Measurements from ENCODE around the gene PEX3. TPM values are rescaled to one million over a fixed set of nuclear protein-coding genes. Genes with fewer than 3 reads are reported as not detected.

The PEX3 gene
- total RNA-seq, 1 experiment from 2014 or later: 12.9 TPM

DNA sequence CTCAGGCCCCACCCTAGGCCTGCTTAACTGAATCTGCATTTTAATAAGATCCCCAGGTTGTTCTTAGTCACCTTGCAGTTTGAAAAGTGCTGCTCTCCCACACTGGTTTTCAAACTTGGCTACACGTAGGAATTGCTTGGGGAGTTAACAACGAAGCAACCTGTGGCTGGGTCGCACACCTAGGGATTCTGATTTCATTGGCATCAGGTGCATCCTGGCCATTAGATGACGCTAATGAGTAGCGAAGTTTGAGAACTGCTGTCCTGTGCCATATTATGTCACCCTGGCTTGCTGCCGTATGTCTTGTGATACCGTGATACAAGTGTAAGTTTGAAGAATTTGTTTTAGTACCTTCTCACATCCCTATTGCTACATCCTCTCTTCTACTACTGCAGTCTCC, 89.1 kb downstream of the PEX3 start:
- H3K36me3 ChIP-seq (ENCODE audit: control insufficient read depth in 1 of 2, insufficient read depth in 2 of 2, low read length in 2 of 2): no peaks in the 10 kb centered on the region
- DNase-seq (ENCODE audit: low read depth, low spot score) (no peak), ATAC-seq (no peak)
- H3K9ac ChIP-seq (ENCODE audit: low read length): no peak overlapping the region
- POLR2A ChIA-PET: no interaction called here
- no peaks in the 10 kb centered on the region for H4K20me1 ChIP-seq (ENCODE audit: insufficient read depth)
- no peaks in the 10 kb centered on the region for H3K27me3 ChIP-seq (ENCODE audit: insufficient read depth, low read length)
- intact Hi-C loops (cut with micrococcal nuclease): no loop called here
- no peak for TF ChIP-seq SIN3A (IDR thresholded peaks at IDR 0.05; ENCODE audit: low read depth)
- TF ChIP-seq, protein P1, sequence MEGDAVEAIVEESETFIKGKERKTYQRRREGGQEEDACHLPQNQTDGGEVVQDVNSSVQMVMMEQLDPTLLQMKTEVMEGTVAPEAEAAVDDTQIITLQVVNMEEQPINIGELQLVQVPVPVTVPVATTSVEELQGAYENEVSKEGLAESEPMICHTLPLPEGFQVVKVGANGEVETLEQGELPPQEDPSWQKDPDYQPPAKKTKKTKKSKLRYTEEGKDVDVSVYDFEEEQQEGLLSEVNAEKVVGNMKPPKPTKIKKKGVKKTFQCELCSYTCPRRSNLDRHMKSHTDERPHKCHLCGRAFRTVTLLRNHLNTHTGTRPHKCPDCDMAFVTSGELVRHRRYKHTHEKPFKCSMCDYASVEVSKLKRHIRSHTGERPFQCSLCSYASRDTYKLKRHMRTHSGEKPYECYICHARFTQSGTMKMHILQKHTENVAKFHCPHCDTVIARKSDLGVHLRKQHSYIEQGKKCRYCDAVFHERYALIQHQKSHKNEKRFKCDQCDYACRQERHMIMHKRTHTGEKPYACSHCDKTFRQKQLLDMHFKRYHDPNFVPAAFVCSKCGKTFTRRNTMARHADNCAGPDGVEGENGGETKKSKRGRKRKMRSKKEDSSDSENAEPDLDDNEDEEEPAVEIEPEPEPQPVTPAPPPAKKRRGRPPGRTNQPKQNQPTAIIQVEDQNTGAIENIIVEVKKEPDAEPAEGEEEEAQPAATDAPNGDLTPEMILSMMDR (IDR thresholded peaks at IDR 0.05 in 2 of 3, conservative IDR thresholded peaks at IDR 0.05 in 1 of 3; ENCODE audit: borderline replicate concordance in 1 of 3, insufficient read depth in 1 of 3, low read depth in 2 of 3, low read length in 2 of 3): peak in 1 of 3 experiments; percentile 22; a peak in 1 of 6 replicates
- no peak overlapping the region for H3K4me2 ChIP-seq (ENCODE audit: low read length)
- BruUV-seq (replicated peaks): no TSS peak
- RAD21 ChIA-PET (ENCODE audit: low non-redundant PET in 1 of 2, low total read pairs in 2 of 2, uncharacterized antibody in 2 of 2, unreplicated experiment in 2 of 2): no interaction called here
- CTCF ChIA-PET: no interaction called here
- peaks cover 6 to 15% of the 10 kb centered on the region in 2 experiments; a peak in 3 of 4 replicates for H3K4me1 ChIP-seq (ENCODE audit: control insufficient read depth in 1 of 2, insufficient read depth in 2 of 2, low read length in 2 of 2)
- no peaks in the 10 kb centered on the region for H3K9me3 ChIP-seq (ENCODE audit: control insufficient read depth in 1 of 2, insufficient read depth in 1 of 2, low read depth in 1 of 2, low read length in 2 of 2)
- H3K9me2 ChIP-seq (ENCODE audit: insufficient read depth): no peaks in the 10 kb centered on the region
- no peaks in the 10 kb centered on the region; the same call in 1 of the 2 replicates for H3K79me2 ChIP-seq (ENCODE audit: insufficient read depth, low read length)
- no peak overlapping the region for H3K4me3 ChIP-seq (replicated peaks in 1 of 2; ENCODE audit: low read depth in 1 of 2, low read length in 2 of 2)
- no peak overlapping the region for H2AFZ ChIP-seq (ENCODE audit: low read depth, low read length, poor library complexity, severe bottlenecking)
- H3K27ac ChIP-seq (ENCODE audit: low read depth, low read length): no peak overlapping the region

GRCh38 chr6:143540192-143540591, 89.6 kb downstream of the PEX3 start:
- no peak for DNase-seq (ENCODE audit: low read depth, low spot score)
- no peaks in the 10 kb centered on the region for H3K9me3 ChIP-seq (ENCODE audit: control insufficient read depth in 1 of 2, insufficient read depth in 1 of 2, low read depth in 1 of 2, low read length in 2 of 2)
- no peak overlapping the region for H3K4me2 ChIP-seq (ENCODE audit: low read length)
- no peak overlapping the region for H3K9ac ChIP-seq (ENCODE audit: low read length)
- intact Hi-C loops (cut with micrococcal nuclease): no loop called here
- H3K4me1 ChIP-seq (ENCODE audit: control insufficient read depth in 1 of 2, insufficient read depth in 2 of 2, low read length in 2 of 2): peaks cover 6 to 17% of the 10 kb centered on the region in 2 experiments; a peak in 3 of 4 replicates
- H3K36me3 ChIP-seq (ENCODE audit: control insufficient read depth in 1 of 2, insufficient read depth in 2 of 2, low read length in 2 of 2): no peaks in the 10 kb centered on the region
- no peak for ATAC-seq
- H3K4me3 ChIP-seq (replicated peaks in 1 of 2; ENCODE audit: low read depth in 1 of 2, low read length in 2 of 2): no peak overlapping the region
- H3K27ac ChIP-seq (ENCODE audit: low read depth, low read length): no peak overlapping the region
- no peaks in the 10 kb centered on the region for H4K20me1 ChIP-seq (ENCODE audit: insufficient read depth)
- H2AFZ ChIP-seq (ENCODE audit: low read depth, low read length, poor library complexity, severe bottlenecking): no peak overlapping the region
- no peaks in the 10 kb centered on the region for H3K27me3 ChIP-seq (ENCODE audit: insufficient read depth, low read length)
- ChIA-PET CTCF (no interaction called here), RAD21 (ENCODE audit: low non-redundant PET in 1 of 2, low total read pairs in 2 of 2, uncharacterized antibody in 2 of 2, unreplicated experiment in 2 of 2) (no interaction called here), POLR2A (no interaction called here)
- H3K79me2 ChIP-seq (ENCODE audit: insufficient read depth, low read length): no peaks in the 10 kb centered on the region; the same call in 1 of the 2 replicates
- H3K9me2 ChIP-seq (ENCODE audit: insufficient read depth): no peaks in the 10 kb centered on the region
- BruUV-seq (replicated peaks): no TSS peak
- TF ChIP-seq, protein P1 (IDR thresholded peaks at IDR 0.05 in 2 of 3, conservative IDR thresholded peaks at IDR 0.05 in 1 of 3; ENCODE audit: borderline replicate concordance in 1 of 3, insufficient read depth in 1 of 3, low read depth in 2 of 3, low read length in 2 of 3): no peak
- no peak for TF ChIP-seq ZBTB33 (IDR thresholded peaks at IDR 0.05; ENCODE audit: extremely low read depth, insufficient replicate concordance, low read length)
- TF ChIP-seq CBX3 (IDR thresholded peaks at IDR 0.05; ENCODE audit: low read depth): no peak
- TF ChIP-seq POLR2AphosphoS5 (IDR thresholded peaks at IDR 0.05; ENCODE audit: low read depth, low read length): no peak
- TF ChIP-seq ZFX (IDR thresholded peaks at IDR 0.05): no peak
- no peak for TF ChIP-seq TCF7L2 (IDR thresholded peaks at IDR 0.05; ENCODE audit: borderline replicate concordance, extremely low read depth, insufficient read depth, insufficient read length)
- TF ChIP-seq YY1 (IDR thresholded peaks at IDR 0.05; ENCODE audit: extremely low read depth, insufficient replicate concordance, low read depth, low read length): no peak
- TF ChIP-seq POLR2A (IDR thresholded peaks at IDR 0.05; ENCODE audit: borderline replicate concordance, extremely low read depth, insufficient read depth, insufficient read length): no peak
- TF ChIP-seq EZH2 (IDR thresholded peaks at IDR 0.05): no peak
- TF ChIP-seq FOSL1 (IDR thresholded peaks at IDR 0.05; ENCODE audit: low read depth): no peak

Measured in HCT116 (cell line).